Stimulated activated CD8-positive, alpha-beta memory T cell treated with anti-CD3 and anti-CD28 coated beads, Interleukin-12 subunit alpha, Interleukin-12 subunit beta, amount 100 ng/mL, for 24 hours (primary cell): Measurements from ENCODE around the gene HINT3.
"Not testable (repeated sequence)": the region's sequence is repeated elsewhere in the genome, so short reads cannot be mapped to it uniquely, and the experiment has no call there.

Experiments used
- DNase-seq: peaks from one replicate; pipeline ENCODE4 v3.0.0-alpha.2; 2020; ENCODE audit errors: extremely low read depth

The HINT3 gene

DNA sequence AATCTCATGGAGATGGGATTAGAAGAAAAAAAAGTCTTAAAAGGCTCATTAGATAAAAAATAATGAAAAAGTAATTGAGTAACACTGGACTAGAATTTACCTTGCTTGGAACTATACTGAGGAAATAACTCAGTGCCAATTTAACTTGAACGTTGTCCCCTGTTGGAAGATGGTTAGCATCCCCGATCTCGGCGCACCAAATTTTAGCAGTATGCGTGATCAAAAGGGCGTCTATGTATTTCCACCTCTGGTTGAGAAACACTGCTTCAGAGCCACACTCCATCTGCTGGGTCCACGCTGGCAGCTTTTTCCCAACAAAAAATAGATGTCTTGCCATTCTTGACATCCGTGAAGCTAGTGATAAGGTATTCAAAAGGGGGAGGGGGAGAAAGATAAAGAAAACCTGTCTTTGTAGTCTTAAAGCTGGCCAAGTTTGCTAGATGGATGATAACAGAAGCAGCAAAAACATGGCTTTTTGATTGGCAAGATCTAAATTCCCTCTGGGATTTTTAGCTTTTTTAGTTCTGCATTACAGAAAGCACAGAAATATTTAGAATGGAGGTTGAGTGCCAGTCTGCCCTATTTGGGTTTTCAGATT lies 6.4 kb downstream of the HINT3 start:
- DNase-seq: no peak

DNA sequence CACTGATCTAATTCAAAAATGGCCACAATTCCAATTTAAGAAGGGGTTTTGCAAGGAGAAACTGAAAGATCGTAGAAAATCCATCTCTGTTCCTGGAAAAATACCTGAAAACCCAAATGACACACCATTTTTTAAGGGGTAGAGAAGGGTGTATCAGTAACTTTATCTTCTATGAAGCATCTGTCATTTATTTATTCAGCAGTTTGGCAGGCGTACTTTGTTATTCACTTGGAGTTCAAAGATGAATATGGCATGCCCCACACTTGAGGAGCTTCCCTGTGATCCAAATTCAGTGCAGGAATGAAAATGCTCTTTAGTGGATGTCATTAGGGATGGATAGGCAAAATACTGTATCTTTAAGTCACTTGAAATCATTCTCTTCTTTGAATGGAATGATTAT lies 7.2 kb downstream of the HINT3 start:
- no peak for DNase-seq

DNA sequence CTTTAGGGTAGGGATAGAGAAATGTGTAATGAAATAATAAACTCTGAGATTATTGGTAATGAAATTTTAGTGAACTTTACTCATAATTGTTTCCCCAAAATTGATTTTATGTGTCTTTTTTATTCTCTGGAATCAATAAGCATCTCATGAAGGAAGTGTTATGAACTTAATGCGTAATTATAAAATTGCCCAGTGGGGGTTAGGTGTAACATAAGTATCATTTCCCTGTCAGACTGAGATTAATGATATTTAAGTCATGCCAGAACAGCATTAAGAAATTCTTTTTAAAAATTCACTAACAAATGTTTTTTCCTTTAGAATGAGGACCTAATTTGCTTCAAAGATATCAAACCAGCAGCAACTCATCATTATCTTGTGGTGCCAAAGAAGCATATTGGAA lies 10.0 kb downstream of the HINT3 start:
- no peak for DNase-seq

DNA sequence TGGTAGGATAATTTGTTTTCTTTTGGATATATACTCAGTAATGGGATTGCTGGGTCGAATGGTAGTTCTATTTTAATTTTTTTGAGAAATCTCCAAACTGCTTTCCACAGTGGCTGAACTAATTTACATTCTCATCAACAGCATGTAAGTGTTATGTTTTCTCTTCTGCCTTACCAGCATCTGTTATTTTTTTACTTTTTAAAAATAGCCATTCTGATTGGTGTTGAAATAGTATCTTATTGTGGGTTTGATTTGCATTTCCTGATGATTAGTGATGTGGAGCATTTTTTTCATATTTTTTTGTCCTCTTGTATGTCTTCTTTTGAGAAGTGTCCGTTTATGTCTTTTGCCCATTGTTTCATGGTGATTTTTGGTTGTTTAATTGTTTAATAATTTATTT lies 11.9 kb downstream of the HINT3 start:
- no peak for DNase-seq

DNA sequence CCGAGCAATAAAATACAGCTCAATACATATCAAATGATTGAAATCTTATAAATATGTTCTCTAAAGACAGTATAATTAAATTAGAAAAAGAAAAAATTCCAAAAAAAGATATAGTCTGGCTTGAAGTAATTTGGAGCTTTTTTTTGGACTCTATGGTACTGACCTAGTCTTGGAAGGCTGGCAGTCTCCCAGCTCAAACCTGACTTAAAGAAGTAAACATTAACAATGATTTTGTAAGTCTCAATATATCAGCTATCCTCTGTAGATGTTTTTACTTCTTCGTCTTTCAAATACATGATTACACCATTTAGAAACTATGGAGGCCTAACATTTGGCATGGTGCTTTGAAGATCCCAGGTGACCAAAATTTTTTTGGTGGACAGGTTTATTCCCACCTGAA lies 14.2 kb downstream of the HINT3 start:
- DNase-seq: no peak

DNA sequence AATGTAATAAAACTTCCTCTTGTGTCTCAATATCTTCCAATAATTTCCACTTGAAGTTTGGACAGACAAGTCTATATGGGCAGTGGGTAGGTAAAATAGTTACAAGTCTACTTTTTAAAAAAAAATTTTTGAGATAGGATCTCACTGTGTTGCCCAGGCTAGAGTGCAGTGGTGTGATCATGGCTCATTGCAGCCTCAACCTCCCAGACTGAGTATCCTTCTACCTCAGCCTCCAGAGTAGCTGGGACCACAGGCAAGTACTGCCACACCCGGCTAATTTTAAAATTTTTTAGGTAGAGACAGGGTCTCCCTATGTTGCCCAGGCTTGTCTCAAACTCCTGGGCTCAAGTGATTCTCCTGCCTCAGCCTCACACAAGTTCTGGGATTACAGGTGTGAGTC lies 15.9 kb downstream of the HINT3 start:
- DNase-seq: not testable (repeated sequence)

DNA sequence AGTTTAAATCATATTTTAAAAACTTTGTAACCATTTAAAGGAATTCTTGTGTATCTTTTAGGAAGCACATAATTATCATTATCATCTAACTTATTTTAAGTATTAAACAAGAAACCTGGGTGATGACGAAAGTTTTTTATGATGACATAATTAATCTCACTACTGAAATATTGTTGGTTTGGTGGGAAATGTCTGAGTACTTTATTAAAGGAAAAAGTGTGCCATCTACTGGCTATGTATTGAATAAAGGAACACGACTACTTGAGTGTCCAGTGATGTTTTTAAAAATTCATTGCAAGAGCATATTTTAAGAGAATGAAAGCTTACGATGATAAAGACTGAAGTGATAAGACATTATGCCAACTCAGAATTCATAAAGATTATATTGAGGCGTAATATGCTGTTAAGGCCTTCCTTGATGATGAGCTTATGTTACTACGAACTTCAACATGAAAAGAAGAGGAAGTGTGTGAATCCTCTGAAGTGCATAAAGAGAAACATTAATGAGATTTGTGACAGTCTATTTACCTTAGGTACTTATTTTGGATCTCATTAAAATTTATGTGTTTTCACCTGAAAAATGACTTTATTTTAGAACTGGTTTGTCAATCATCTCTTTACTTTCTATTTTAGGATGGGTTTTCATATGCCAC lies 17.8 kb downstream of the HINT3 start:
- DNase-seq: no peak

DNA sequence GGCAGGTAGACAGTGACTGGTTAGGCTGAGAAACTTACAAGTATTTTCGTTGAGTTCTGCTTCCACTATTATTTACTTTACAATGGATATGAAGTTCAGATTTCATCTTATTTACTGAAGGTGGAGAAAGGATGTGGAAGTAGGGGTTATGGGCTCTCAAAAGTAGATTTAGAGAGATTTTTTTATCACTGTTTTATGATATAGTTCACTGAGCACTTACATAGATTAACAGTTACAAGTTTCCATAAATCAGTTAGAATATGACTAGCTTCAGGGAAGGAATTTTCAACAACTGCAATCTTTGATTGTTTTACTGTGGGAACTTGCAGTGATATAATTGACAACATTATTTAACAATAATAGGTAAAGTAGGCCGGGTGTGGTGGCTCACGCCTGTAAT lies 22.5 kb downstream of the HINT3 start:
- DNase-seq: no peak

DNA sequence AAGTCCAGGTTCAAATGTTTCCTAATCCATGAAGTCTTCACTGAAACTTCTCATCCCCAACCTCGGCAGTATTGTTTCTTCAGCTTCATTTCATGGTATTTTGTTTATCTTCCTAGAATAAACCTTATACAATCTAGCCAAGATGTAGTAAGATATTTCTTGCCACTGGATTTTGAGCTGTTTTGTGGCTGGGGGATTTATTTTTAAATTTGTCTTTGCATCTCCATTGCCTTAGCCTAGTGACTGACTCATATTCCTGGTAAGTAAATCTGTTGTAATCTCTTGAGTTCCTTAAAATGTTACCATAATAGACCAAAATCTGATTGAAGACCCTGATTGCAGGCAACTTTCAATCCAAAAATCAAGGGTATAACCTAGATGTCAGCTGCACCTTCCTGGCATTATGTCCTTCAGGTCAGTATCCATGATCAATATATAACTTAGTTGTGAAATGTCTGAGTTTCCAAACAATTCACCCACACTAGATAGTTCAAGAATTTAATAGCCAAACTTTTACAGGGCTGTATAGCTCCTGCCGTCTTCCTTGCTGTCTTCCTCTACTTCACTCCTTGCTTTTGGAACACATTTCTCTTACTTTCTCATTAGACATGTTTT lies 25.1 kb downstream of the HINT3 start:
- DNase-seq: no peak

DNA sequence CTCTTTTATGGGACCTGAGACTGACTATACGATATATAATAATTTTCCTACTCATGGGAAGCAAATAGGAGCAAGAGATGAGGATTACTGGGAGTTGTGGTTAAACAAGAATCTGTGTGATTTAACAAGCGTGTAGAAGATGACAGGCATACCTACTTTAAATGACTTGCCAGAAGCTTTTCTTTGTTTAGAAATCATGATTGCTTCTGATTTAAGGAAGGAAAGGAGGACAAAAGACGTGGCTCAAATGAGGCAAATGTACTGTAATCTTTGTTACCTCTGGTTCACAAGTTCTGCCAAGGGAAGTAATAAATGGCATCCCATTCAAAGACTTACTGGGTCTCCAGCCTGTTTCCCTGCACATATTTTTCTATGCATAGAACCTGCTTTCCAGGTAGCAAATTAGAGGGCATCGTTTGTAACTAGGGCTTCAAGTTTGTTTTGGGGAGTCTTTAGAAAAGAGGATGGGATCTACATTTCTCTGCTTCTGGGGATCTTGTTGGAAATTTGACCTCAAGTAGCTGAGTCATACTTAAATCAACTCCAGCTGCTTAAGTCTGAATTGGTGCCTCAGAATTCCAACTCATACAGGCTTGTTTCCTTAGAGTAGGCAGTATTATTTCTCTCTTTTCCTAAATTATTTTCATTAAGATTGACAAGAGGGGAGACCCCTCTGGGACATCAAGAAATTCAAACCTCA lies 26.8 kb downstream of the HINT3 start:
- no peak for DNase-seq

DNA sequence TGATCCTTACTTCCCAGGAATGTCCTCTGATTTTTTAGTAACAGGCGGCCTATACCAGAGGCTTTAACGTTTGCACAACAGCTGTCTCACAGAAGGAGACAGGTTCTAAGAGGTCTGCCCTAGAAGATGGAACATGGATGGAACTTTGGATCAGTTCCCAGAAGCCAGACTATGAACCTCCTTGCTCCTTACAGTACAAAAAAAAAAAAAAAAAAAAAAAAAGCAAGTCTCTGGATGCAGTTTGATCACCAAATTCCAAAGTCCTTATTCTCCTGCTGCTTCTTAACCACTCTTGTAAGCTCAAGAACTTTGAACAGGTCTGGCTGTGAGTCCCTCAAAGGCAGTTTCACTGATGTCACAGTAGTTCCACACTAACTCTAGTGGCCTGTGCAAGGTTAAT lies 27.7 kb downstream of the HINT3 start:
- no peak for DNase-seq

DNA sequence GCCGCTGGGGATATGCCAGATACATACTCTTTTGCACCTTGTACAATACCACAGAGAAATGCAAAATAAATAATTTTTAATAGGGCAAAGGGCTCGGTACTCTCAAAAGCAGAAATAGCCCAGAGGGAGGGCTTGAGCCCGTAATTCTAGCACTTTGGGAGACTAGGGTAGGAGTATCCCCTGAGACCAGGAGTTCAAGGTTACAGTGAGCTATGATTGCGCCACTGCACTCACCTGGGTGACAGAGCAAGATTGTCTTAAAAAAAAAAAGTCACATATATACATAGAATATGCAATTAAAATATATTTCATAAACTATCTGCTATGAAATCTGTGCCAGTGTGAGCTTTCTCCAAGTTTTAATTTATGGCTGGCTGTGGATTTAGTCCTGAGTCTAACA lies 29.0 kb downstream of the HINT3 start:
- no peak for DNase-seq

DNA sequence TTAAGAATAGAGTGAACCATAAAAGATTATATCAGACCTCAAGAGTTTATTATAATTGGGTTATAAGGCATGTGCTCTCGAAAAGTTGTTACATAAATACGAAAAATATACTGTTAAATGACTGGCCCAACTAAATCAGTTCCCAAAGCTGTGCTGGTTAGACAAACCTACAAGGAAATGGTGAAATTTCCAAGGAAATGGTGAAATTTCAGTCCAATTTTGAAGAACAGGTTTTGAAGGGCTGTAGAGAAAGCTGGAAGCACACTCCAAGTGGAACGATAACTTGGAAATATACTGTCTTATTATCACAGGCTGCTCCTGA lies 29.4 kb downstream of the HINT3 start:
- DNase-seq: no peak

DNA sequence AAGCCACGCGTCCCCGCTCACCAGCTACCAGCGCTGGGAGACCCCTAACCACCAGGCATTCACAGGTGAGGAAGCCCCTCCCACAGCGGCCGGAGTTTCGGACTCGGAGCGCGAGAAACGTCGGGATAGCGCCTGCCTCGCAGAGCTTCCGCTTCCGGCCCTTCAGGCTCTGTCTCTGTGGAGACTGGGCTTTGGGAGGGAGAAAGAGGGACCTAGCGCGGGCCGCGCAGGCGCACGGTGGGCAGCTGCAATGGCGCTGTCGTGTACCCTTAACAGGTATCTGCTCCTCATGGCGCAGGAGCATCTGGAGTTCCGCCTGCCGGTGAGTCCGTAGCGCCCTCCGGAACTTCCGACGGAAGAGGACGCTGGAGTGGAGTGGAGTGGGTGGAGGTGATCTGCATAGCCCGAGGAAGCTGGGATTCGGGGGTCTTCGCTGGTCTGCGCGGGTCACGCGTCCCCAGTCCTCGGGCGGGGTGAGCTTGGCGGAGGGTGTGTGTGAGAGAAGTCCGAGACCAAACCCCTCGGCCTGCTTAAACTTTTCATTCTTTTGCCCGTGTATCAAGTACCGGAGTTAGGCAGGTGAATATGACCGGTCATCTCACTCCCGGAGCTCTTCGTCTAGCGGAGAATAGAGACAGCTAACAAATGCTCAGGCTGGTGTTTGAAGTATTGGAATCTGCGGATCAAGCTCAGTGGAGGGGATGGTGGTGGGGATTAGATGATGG lies 29.9 kb downstream of the HINT3 start, which contains the start of gene TRMT11:
TRMT11 (plus strand) TSS at position 240 of the 725 bp plus-strand sequence; CDS start at position 251, 11 bp downstream.
- DNase-seq: peak; percentile 58

DNA sequence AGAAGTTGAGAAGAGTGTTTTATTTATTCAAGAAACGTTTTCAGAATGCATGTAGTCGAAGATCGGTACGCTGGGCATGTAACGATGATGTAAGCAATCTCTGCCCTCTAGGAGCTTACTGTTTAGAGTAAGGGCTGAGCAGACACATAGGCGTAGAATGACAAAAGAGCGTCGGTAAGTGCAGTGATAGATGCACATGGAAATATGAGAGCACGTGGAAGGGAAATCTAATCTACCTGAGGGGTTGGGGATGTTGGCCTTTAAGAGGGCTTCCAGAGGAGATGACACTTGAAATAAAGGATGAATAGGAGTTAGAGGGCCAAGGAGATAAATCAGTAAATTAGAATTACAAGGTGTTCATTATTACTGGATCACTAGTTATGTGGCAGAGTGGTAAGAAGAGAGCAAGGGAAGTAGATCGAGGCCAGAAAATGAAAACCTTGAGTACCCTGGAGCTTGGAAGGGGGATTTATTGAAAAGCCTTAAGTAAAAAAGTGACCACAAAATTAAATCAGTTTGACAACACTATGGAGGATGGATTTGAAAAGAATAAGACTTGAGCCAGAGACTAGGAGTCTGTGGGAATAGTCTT lies 30.6 kb downstream of the HINT3 start:
- no peak for DNase-seq

DNA sequence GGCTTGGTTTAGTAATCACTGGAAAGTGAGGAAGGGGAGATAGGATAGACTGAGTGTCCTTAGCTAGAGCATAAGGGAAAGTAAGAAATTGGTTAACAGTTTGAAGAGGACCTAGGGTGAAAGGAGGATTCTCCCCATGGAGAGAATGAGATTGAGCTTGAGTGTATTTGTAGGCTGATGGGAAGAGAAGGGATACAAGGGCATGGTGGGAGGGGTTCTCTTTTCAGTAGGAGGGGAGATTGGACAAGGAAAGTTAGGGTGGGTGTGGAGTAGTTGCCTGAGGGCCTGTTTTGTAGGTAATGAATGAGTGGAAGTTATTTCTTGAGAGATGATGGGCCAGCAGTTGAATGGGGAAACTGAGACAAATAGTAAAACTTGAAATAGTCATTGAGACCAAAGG lies 31.7 kb downstream of the HINT3 start:
- no peak for DNase-seq

DNA sequence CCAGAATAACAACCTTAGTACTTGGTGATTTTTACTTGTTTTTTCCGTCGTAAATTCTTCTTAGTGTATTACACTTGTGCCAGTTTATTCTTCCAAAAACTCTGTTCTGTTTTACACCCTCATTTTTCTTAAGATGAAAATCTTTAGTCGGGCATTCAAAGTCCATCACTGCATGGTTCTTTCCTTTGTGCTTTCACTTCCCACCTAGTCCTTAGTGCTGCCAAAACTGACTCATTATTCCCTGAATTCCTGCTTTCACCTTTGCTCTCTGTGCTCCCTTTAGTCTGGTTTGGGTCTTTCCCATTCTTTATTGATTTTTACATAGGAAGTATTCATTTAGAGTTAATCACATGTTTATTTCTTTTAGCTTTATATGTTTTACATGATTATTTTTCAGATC lies 33.1 kb downstream of the HINT3 start:
- DNase-seq: no peak

DNA sequence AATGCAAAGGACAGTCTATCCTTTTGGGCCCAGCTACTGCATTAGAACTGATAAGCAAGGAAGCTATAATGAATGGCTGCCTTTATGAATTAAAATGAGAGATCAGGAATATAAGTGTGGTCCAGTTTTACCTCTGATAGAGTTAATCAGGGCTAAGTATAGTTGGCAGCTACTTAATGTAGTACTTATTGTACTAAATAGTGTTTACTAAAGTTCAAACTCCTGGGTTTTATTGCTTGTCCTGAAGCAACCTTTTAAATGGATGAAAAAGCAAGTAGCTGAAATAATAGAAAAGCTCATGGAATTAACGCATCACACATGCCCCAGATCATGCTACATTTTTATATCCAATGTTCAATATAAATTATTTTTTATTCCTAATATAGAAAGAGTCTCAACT lies 35.1 kb downstream of the HINT3 start:
- DNase-seq: no peak

DNA sequence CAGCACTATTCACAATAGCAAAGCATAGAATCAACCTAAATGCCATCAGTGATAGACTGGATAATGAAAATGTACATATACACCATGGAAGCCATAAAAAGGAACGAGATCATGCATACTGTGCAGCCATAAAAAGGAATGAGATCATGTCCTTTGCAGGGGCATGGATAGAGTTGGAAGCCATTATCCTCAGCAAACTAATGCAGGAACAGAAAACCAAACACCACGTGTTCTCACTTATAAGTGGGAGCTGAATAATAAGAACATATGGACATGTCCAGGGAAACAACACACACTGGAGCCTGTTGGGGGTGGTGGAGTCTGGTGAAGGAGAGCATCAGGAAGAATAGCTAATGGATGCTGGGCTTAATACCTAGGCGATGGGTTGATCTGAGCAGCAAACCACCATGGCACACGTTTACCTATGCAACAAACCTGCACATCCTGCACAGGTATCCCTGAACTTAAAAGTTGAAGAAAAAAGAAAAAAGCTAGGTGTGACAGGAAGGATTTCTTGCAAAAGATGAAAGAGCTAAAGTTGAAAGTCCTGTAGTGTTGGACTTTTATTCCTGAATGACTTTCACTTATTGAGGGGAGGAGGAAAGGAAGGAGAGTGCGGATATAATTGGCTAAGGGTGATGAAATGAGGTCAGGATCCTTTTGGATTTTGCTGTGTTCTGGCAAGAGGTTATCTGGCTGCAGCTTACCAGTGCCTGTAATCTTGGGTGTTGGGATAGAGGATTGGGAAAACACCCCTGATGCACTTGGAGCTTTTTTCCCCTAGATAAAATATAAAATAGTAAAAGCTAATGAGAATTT lies 38.3 kb downstream of the HINT3 start:
- no peak for DNase-seq

DNA sequence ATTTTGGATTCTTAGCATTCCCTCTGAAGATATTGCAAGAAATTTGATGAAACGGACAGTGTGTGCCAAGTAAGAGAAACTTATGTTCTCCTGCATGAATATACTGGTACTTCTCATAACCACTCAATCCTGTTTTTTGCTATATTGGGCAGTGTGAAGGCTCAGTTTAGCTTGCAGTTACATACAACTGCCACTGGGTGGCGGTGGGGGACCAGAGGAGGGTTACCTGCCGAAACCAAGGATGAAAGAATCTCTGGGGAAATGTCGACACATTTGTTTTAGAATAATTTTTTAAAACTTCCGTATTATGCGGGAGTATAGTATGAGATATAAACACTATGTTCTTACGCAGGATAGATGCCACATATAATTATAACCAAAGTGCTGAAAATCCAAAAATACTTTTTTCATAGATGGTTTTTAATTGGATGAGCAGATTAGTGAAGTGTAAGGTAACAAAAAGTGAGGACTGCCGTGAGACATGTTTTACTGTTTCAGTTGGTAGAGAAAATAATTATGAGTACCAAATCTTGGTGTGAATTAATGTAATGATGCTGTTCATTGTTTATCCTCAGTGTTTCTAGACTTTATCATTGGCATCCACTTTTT lies 39.5 kb downstream of the HINT3 start:
- DNase-seq: no peak
